ENCODE measurements around the gene ABCC6.

Gene ABCC6

DNA sequence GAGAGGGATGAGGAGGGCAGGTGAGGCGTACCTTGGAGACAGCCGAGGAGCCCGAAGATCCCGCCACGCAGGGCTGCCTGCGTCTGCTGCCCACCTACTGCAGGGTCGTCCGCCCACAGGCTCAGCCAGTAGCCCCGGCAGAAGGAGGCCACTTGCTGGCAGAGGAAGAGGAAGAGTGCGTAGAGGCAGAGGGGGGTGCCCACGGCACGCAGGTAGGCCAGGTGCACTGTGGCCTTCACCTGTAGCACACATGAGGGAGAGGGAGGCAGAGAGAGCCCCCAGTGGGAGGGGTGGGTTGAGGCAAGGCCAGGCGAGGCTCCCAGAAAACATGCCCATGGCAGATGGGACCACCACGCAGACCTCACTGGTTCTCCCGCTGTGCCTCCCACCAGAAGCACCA, 53.7 kb downstream of the ABCC6 start:
- H3K4me3 ChIP-seq (ENCODE audit: low read depth, low read length) = no peak overlapping the region
- DNase-seq (ENCODE audit: low read depth) = no peak
- TF ChIP-seq, protein P1, sequence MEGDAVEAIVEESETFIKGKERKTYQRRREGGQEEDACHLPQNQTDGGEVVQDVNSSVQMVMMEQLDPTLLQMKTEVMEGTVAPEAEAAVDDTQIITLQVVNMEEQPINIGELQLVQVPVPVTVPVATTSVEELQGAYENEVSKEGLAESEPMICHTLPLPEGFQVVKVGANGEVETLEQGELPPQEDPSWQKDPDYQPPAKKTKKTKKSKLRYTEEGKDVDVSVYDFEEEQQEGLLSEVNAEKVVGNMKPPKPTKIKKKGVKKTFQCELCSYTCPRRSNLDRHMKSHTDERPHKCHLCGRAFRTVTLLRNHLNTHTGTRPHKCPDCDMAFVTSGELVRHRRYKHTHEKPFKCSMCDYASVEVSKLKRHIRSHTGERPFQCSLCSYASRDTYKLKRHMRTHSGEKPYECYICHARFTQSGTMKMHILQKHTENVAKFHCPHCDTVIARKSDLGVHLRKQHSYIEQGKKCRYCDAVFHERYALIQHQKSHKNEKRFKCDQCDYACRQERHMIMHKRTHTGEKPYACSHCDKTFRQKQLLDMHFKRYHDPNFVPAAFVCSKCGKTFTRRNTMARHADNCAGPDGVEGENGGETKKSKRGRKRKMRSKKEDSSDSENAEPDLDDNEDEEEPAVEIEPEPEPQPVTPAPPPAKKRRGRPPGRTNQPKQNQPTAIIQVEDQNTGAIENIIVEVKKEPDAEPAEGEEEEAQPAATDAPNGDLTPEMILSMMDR (IDR thresholded peaks at IDR 0.05; ENCODE audit: insufficient read depth, low read depth, low read length, missing control alignments) = no peak

DNA sequence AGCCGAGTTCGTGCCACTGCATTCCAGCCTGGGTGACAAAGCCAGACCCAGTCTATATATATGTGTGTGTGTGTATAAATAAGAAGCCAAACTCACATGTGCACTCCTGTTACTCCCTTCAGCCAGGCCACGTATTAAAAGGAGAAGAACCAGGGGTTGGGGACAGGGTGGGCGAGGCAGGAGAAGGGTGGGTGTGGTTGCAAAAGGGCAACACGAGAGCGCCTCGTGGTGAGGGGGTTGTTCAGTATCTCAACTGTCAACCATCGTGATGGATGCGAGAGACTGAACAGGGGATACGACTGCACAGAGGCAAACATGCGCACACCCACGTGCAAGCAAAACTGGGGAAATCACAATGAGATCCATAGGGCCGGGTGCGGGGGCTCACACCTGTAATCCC, 54.9 kb downstream of the ABCC6 start:
- no peak overlapping the region for H3K4me3 ChIP-seq (ENCODE audit: low read depth, low read length)
- TF ChIP-seq, protein P1 (IDR thresholded peaks at IDR 0.05; ENCODE audit: insufficient read depth, low read depth, low read length, missing control alignments) = no peak
- DNase-seq (ENCODE audit: low read depth) = no peak

DNA sequence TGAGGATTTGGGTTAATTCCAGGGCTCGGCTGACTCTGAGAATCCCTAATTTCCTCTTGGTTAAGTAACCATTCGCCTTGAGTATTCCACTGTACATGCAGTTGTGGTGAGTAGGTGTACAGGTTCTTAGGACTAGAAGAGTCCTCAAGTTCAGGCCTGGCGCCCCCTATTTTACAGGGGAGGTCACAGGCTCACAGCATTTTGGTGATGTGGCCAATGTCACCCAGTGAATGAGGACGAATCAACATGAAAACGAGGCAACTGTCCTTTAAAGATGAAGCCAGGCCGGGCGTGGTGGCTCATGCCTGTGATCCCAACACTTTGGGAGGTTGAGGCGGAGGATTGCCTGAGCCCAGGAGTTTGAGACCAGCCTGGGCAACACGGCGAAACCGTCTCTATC, 55.4 kb downstream of the ABCC6 start:
- DNase-seq (ENCODE audit: low read depth) = no peak
- no peak overlapping the region for H3K4me3 ChIP-seq (ENCODE audit: low read depth, low read length)
- TF ChIP-seq, protein P1 (IDR thresholded peaks at IDR 0.05; ENCODE audit: insufficient read depth, low read depth, low read length, missing control alignments) = no peak

DNA sequence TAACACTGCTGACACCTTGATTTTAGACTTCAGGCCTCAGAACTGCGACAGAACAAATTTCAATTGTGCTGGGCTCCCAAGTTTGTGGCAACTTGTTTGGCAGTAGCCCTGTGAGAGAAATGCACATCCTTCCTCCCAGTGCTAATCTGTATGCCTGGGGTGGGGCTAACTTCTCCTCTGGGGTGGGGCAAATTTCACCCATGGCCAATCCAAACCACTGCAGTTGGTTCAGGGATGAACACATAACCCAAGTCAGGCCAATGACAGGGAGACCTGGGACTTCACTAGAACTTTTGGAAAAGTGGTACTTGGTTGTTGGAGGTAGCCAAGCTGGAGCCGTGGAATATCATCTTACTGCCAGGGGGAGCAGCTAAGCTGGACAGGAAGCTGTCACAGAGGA, 56.3 kb downstream of the ABCC6 start:
- DNase-seq (ENCODE audit: low read depth) = no peak
- no peak overlapping the region for H3K4me3 ChIP-seq (ENCODE audit: low read depth, low read length)
- TF ChIP-seq, protein P1 (IDR thresholded peaks at IDR 0.05; ENCODE audit: insufficient read depth, low read depth, low read length, missing control alignments) = no peak

DNA sequence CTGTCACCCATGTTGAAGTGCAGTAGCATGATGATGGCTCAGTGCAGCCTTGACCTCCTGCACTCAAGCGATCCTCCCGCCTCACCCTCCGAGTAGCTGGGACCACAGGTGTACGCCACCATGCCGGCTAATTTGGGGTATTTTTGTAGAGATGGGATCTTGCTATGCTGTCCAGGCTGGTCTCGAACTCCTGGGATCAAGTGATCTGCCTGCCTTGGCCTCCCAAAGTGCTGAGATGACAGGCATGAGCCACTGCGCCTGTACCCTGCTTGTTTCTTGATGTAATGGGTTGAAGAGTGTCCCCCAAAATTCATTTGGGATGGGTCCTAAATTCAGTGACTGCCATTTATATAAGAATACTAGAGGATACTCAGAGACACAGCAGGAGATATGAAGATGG, 57.2 kb downstream of the ABCC6 start:
- no peak for DNase-seq (ENCODE audit: low read depth)
- TF ChIP-seq, protein P1 (IDR thresholded peaks at IDR 0.05; ENCODE audit: insufficient read depth, low read depth, low read length, missing control alignments) = no peak
- no peak overlapping the region for H3K4me3 ChIP-seq (ENCODE audit: low read depth, low read length)

DNA sequence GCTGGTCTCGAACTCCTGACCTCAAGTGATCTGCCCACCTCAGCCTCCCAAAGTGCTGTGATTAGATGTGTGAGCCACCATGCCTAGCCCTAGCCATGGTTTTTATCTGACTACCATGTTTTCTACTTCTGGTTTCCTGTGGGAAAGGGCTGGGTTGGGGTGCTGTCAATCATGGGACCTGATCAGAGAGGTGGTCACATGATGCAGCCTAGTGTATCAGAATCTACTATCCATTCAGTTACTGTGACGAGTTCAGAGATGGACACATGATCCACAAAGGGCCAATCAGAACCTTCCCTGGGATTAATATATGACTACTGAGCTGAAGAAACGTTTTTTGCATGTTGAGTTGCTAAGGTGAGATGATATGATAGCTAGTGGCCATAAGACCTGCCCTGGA, 59.1 kb downstream of the ABCC6 start:
- TF ChIP-seq, protein P1 (IDR thresholded peaks at IDR 0.05; ENCODE audit: insufficient read depth, low read depth, low read length, missing control alignments) = no peak
- H3K4me3 ChIP-seq (ENCODE audit: low read depth, low read length) = no peak overlapping the region

DNA sequence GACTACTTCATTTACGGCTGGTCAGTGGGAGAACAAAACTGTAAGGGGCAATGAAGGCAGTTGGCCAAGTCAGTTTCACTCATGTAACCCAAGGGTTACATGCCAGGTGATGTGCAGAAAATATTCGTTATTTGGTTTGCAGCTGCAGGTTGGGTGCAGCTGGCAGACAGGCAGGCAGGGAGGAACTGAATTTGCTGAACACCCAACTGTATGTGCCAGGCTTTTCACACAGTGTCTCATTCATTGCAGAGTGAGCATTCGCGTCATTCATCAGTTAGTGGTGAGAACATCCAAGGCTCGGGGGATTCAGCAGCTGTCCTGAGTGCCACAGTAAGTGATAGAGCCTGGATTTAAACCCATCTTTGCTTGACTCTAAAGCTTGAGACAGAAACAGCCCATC, 59.7 kb downstream of the ABCC6 start:
- TF ChIP-seq, protein P1 (IDR thresholded peaks at IDR 0.05; ENCODE audit: insufficient read depth, low read depth, low read length, missing control alignments) = no peak
- no peak for DNase-seq (ENCODE audit: low read depth)
- no peak overlapping the region for H3K4me3 ChIP-seq (ENCODE audit: low read depth, low read length)

More for the DNA sequence above, 59.1 kb downstream of the ABCC6 start:
- DNase-seq (ENCODE audit: low read depth) = no peak
